Central memory CD4-positive, alpha-beta T cell (primary cell): ENCODE results near the gene SCO2.
A peak's percentile ranks its signal among the peaks of the same experiment; 100 is the strongest.

Experiments
- DNase-seq: peaks from one replicate; pipeline ENCODE4 v3.0.0; 2022

Gene SCO2

GRCh38 chr22:50490531-50491308 lies 34.7 kb downstream of the SCO2 start:
- DNase-seq = no peak

GRCh38 chr22:50489363-50490243 lies 35.8 kb downstream of the SCO2 start:
- DNase-seq = no peak

- no peak for DNase-seq
Observed at GRCh38 chr22:50488886-50489285, 36.5 kb downstream of the SCO2 start.

GRCh38 chr22:50488006-50488677 lies 37.3 kb downstream of the SCO2 start:
- no peak for DNase-seq

- no peak for DNase-seq
Observed at GRCh38 chr22:50487290-50488005, 38.0 kb downstream of the SCO2 start.

GRCh38 chr22:50486561-50487289 lies 38.7 kb downstream of the SCO2 start, which contains the start of gene MIOX:
MIOX (plus strand) TSS chr22:50486859; CDS start chr22:50486898, 39 bp downstream.
- DNase-seq = no peak

GRCh38 chr22:50485221-50486131 lies 39.9 kb downstream of the SCO2 start:
- DNase-seq = no peak

- DNase-seq = no peak
Observed at GRCh38 chr22:50483977-50484853, 41.2 kb downstream of the SCO2 start.

GRCh38 chr22:50483556-50483955 lies 41.8 kb downstream of the SCO2 start:
- DNase-seq = no peak

- DNase-seq = no peak
Observed at GRCh38 chr22:50483106-50483505, 42.3 kb downstream of the SCO2 start.

- DNase-seq = no peak
Observed at GRCh38 chr22:50482107-50483074, 43.0 kb downstream of the SCO2 start.

GRCh38 chr22:50481440-50482106 lies 43.8 kb downstream of the SCO2 start, which contains the start of gene ADM2:
ADM2 (plus strand) TSS chr22:50481543; CDS start chr22:50481848, 305 bp downstream.
- DNase-seq = peak; percentile 53

- DNase-seq = no peak
Observed at GRCh38 chr22:50481045-50481439, 44.4 kb downstream of the SCO2 start.

GRCh38 chr22:50479721-50480120 lies 45.7 kb downstream of the SCO2 start:
- no peak for DNase-seq

- no peak for DNase-seq
Observed at GRCh38 chr22:50477923-50478322, 47.5 kb downstream of the SCO2 start.

- no peak for DNase-seq
Observed at GRCh38 chr22:50476868-50477267, 48.5 kb downstream of the SCO2 start.

GRCh38 chr22:50475652-50476002 lies 49.8 kb downstream of the SCO2 start:
- DNase-seq = no peak
